ENCODE data around the gene SLC7A14. TPM values are rescaled to one million over a fixed set of nuclear protein-coding genes. Genes with fewer than 3 reads are reported as not detected.

The SLC7A14 gene
- total and polyA plus RNA-seq, 2 of the 13 experiments (the other 11 are each of a cell fraction or from before 2014, with no cell fraction given), result not detected

DNA sequence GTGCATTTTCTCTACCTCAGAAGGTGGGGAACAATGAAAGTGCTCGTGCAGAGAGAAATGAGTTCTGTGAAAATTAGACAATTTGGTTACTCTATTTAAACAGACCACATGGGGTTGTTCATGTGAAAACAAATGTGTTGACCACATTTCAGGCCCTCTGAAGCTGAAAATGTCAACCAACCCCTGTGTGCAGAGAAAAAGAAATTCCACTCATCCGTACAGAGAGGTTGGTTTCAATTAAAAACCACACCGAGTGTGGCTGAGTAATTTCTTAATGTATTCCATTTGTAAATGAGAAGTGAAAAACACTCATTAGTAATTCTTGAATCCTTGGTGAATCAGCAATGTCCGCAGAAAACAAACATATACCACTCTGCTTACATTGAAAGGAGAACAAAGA lies 46.9 kb upstream of the SLC7A14 start (continued):
- no peak for TF ChIP-seq MYC (CRISPR knock-in tag; IDR thresholded peaks at IDR 0.05; ENCODE audit: borderline replicate concordance)
- no peak for TF ChIP-seq RBFOX2 (IDR thresholded peaks at IDR 0.05; ENCODE audit: low read depth, low read length)
- no peak for TF ChIP-seq REL (CRISPR knock-in tag; conservative IDR thresholded peaks at IDR 0.05)
- TF ChIP-seq ZC3H4 (CRISPR knock-in tag; IDR thresholded peaks at IDR 0.05; ENCODE audit: borderline replicate concordance), result no peak
- no peak for TF ChIP-seq ELF1 (CRISPR knock-in tag; IDR thresholded peaks at IDR 0.05)

DNA sequence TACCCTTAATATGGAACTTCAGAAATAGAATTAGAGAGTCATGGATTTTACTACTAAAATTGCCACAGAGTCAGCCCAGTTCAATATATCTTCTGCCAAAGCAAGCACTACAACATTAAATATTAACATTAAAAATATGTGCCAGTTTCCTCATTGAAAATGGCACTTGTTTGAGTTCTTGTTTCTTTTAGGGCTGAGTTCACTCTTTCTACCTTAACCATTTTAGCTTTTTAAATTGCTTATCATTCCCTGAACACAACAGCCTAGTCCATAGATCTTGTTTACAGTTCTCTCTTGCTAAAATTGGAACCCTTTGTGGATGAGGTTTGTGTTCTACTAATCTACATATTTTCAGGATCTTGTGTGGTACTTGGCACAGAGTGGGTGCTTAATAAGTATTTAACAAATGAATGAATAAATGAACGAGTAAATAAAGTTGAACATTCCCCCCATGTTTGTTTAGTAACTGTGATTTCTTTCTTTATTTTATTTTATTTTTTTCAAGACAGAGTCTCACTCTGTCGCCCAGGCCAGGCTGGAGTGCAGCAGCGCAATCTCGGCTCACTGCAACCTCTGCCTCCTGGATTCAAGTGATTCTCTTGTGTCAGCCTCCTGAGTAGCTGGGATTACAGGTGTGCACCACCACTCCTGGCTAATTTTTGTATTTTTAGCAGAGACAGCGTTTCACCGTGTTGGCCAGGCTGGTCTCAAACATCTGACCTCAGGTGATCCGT lies 46.0 kb upstream of the SLC7A14 start:
- no peaks in the 10 kb centered on the region for H3K79me2 ChIP-seq (ENCODE audit: insufficient read depth, low read length)
- H3K4me1 ChIP-seq (ENCODE audit: insufficient read depth, low read length), result 0 out of 2 replicates have a peak, but pooled peaks cover 6% of the 10 kb centered on the region
- H2AFZ ChIP-seq (ENCODE audit: low read length), result no peak overlapping the region
- no peaks in the 10 kb centered on the region for H3K27me3 ChIP-seq (ENCODE audit: control insufficient read depth in 1 of 2, insufficient read depth in 2 of 2, low read length in 2 of 2)
- H3K9ac ChIP-seq (ENCODE audit: insufficient read depth, low read depth, low read length), result no peak overlapping the region
- DNase-seq (ENCODE audit: low spot score) (no peak), ATAC-seq (no peak), FAIRE-seq (no peak)
- no TSS peak for BruUV-seq (replicated peaks)
- H3K4me2 ChIP-seq (ENCODE audit: low read depth, low read length), result no peak overlapping the region
- intact Hi-C loops (cut with micrococcal nuclease; ENCODE audit: unreplicated experiment), result no loop called here
- in situ Hi-C loops (cut with HindIII; ENCODE audit: extremely low pct_ligation_motif_present, low pct_unique_long_range_greater_than_20kb), result no loop called here
- ChIA-PET CTCF (ENCODE audit: low intra/inter-chr PET ratio, low total read pairs) (no interaction called here), POLR2A (no interaction called here)
- no peak overlapping the region for H3K4me3 ChIP-seq (replicated peaks in 1 of 3; ENCODE audit: insufficient read depth in 1 of 3, low read depth in 2 of 3, low read length in 3 of 3)
- 49% methylated on average over 7 of the region's 7 CpGs for whole genome bisulfite sequencing (ENCODE audit: low lambda C conversion rate)
- H3K9me3 ChIP-seq (ENCODE audit: low read length), result no peaks in the 10 kb centered on the region
- H4K20me1 ChIP-seq (ENCODE audit: insufficient read depth, low read length), result no peaks in the 10 kb centered on the region
- no peak for TF ChIP-seq ZNF430 (CRISPR knock-in tag; IDR thresholded peaks at IDR 0.05)
- no peaks in the 10 kb centered on the region for H3K36me3 ChIP-seq (replicated peaks in 1 of 2; ENCODE audit: control insufficient read depth in 1 of 2, insufficient read depth in 2 of 2, low read length in 2 of 2)
- H3K27ac ChIP-seq (ENCODE audit: extremely low read length, insufficient read depth, low read length), result no peak overlapping the region

DNA sequence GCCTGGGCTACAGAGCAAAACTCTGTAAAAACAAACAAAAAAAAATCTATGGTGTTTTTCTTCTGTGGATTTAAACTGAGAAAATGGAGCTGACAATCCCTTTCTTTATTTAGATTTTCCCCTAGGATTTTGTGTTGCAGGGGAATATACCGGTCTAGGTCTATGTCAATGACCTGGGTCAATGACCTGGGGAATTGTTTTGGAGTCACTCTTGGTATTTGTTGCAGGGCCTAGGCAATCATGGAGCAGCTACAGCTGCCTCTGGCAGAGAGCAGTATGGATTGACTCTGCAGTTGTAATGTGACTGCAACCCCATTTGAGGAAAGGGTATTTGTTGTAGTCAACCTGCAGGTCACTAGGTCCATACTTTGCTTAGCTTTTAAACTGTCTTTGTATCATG lies 37.6 kb upstream of the SLC7A14 start:
- ChIA-PET CTCF (ENCODE audit: low intra/inter-chr PET ratio, low total read pairs) (no interaction called here), POLR2A (no interaction called here)
- ATAC-seq (no peak), FAIRE-seq (no peak), DNase-seq (ENCODE audit: low spot score) (no peak)
- Histone ChIP-seq H3K4me2 (ENCODE audit: low read depth, low read length) (no peak overlapping the region), H2AFZ (ENCODE audit: low read length) (no peak overlapping the region), H3K27ac (ENCODE audit: extremely low read length, insufficient read depth, low read length) (no peak overlapping the region), H3K36me3 (replicated peaks in 1 of 2; ENCODE audit: control insufficient read depth in 1 of 2, insufficient read depth in 2 of 2, low read length in 2 of 2) (no peaks in the 10 kb centered on the region), H4K20me1 (ENCODE audit: insufficient read depth, low read length) (no peaks in the 10 kb centered on the region), H3K9ac (ENCODE audit: insufficient read depth, low read depth, low read length) (no peak overlapping the region), H3K79me2 (ENCODE audit: insufficient read depth, low read length) (no peaks in the 10 kb centered on the region), H3K27me3 (ENCODE audit: control insufficient read depth in 1 of 2, insufficient read depth in 2 of 2, low read length in 2 of 2) (no peaks in the 10 kb centered on the region), H3K4me1 (ENCODE audit: insufficient read depth, low read length) (no peaks in the 10 kb centered on the region), H3K4me3 (replicated peaks in 1 of 3; ENCODE audit: insufficient read depth in 1 of 3, low read depth in 2 of 3, low read length in 3 of 3) (no peak overlapping the region), H3K9me3 (ENCODE audit: low read length) (no peaks in the 10 kb centered on the region)
- TF ChIP-seq KMT2A (CRISPR knock-in tag; IDR thresholded peaks at IDR 0.05) (no peak), FOXC1 (CRISPR knock-in tag; IDR thresholded peaks at IDR 0.05; ENCODE audit: borderline replicate concordance) (no peak), KLF12 (CRISPR knock-in tag; IDR thresholded peaks at IDR 0.05; ENCODE audit: borderline replicate concordance) (no peak), SMYD3 (CRISPR knock-in tag; IDR thresholded peaks at IDR 0.05) (no peak), FOXJ3 (CRISPR knock-in tag; IDR thresholded peaks at IDR 0.05; ENCODE audit: borderline replicate concordance) (no peak), REPIN1 (CRISPR knock-in tag; IDR thresholded peaks at IDR 0.05; ENCODE audit: borderline replicate concordance, low read depth) (no peak), ZFP90 (CRISPR knock-in tag; IDR thresholded peaks at IDR 0.05; ENCODE audit: borderline replicate concordance) (no peak)
- TF ChIP-seq, protein P1, sequence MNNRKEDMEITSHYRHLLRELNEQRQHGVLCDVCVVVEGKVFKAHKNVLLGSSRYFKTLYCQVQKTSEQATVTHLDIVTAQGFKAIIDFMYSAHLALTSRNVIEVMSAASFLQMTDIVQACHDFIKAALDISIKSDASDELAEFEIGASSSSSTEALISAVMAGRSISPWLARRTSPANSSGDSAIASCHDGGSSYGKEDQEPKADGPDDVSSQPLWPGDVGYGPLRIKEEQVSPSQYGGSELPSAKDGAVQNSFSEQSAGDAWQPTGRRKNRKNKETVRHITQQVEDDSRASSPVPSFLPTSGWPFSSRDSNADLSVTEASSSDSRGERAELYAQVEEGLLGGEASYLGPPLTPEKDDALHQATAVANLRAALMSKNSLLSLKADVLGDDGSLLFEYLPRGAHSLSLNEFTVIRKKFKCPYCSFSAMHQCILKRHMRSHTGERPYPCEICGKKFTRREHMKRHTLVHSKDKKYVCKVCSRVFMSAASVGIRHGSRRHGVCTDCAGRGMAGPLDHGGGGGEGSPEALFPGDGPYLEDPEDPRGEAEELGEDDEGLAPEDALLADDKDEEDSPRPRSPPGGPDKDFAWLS (CRISPR knock-in tag; IDR thresholded peaks at IDR 0.05; ENCODE audit: borderline replicate concordance), result no peak
- 0% methylated on average over 1 of the region's 1 CpG for WGBS (ENCODE audit: low lambda C conversion rate)
- intact Hi-C loops (cut with micrococcal nuclease; ENCODE audit: unreplicated experiment), result no loop called here
- BruUV-seq (replicated peaks), result no TSS peak
- in situ Hi-C loops (cut with HindIII; ENCODE audit: extremely low pct_ligation_motif_present, low pct_unique_long_range_greater_than_20kb), result no loop called here
